NCI-H2171 treated with DMSO at 0.1 percent for 48 hours (cell line): Measurements from ENCODE around the gene EEF2KMT.
"Not testable (repeated sequence)": the region's sequence is repeated elsewhere in the genome, so short reads cannot be mapped to it uniquely, and the experiment has no call there.

Experiments
- DNase-seq: peaks from one replicate; lab custom pipeline; 2025; lab: John Stamatoyannopoulos, UW

The EEF2KMT gene

DNA sequence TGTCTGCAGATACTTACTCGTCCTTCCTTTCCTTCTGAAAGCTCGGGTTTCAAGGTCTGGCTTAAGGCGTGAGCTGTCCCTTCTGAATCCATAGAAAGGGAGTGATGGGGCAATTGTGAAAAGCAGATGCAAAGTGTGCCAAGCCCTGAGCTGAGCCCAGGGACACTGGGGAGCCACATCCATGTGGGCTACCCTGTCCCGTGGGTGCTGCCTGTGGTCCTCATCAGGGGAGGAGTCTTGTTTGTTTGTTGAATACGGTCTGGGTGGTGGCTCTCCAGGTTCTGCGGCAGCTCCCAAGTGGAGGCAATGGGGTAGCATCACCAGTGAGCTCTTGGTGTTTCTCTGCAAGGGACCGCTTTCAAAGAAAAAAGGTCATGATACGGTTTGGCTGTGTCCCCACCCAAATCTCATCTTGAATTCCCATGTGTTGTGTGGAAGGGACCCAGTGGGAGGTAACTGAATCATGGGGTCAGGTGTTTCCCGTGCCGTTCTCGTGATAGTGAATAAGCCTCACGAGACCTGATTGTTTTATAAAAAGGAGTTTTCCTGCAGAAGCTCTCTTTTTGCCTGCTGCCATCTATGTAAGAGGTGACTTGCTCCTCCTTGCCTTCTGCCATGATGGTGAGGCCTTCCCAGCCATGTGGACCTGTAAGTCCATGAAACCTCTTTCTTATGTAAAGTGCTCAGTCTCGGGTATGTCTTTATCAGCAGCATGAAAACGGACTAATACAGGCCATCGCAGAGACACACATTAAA lies 27.0 kb downstream of the EEF2KMT start:
- no peak for DNase-seq

DNA sequence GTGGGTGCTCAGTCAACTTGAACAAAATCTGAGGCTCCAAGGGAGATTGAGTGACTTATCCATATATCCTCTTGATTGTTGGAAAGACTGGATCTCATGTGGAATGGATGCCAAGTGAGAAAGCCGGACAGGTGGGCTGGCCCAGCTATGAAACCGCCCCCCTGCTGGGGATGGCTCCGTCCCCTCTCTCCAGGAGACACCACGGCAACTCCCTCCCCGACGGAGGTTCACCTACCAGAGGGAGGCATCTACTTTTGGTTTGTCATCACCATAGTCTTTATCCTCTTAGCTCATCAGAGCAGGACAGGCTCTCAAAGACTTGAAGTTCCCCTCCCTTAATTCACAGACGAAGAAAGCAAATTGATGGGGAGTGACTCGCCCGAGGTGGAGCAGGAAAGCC lies 27.7 kb downstream of the EEF2KMT start:
- DNase-seq, result no peak

DNA sequence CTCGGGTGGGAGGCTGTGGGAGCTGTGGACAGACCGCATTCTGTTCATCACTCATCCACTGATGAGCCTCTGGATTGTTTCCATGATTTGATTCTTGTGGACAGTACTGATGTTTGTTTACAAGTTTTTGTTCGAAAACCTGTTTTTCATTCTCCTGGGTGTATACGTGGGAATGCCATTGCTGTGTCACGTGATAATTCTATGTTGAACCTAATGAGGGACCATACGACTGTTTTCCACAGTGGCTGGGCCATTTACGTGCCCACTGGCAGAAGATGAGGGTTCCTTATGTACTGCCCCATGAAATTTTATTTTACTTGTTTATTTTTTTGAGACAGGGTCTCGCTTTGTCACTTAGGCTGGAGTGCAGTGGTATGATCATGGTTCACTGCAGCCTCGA lies 28.5 kb downstream of the EEF2KMT start:
- no peak for DNase-seq

DNA sequence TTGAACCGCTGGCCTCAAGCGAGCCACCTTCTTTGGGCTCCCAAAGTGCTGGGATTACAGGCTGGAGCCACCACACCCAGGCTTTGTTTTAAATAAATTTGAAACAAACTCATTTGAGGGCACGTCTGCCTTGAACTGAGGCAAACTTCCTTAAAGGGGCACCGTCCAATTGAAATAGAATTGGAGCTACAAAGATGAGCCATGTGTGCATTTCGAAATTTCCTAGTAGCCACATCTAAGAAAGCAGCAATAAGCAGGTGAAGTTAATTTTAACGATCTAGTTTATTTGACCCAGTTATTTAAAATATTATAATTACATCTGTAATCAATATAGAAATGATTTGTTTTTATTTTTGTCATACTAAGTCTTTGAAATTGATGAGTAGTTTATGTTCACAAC lies 31.1 kb downstream of the EEF2KMT start:
- no peak for DNase-seq

DNA sequence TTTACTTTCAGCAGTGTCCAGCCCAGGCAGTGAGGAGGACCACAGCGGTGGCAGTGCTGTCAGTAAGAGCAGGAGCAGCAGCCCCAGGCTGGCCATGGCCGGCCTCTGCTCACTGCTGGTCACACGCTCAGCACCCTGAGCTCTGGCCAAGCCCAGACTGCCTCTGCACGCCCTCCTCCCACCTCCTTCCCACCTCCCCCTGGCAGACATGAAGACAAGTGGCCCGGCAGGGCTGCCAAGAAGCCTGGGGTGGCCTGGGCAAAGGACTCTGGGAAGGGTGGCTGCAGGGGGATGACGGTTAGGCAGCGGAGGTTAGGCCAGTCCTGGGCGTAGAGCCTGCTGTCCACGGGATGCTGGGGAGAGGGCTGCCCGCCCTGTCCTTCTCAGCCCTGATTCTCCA lies 31.8 kb downstream of the EEF2KMT start, which contains the start of gene C16orf89:
Gene C16orf89 (minus strand): TSS at position 144 of the 400 bp plus-strand sequence. CDS start 48 bp downstream, at position 96.
- no peak for DNase-seq

DNA sequence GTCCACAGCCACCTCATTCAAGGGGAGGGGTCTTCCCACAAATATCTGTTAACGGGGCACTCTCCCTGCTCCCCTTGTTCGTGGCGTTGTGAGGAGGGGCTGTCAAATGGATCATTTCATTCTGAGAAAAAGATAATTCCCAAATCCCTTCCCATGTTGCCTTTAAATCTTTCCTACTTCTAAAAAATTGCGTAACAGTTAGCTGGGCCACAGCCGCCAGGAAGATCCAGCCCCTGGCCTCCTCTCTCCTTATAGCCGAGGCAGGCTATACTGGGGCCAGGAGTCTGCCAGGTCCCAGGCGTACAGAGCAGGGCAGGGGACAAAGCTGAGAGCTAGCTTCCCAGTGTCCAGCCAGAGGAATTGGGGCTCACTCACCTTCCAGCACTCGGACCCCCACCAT lies 32.3 kb downstream of the EEF2KMT start:
- no peak for DNase-seq

DNA sequence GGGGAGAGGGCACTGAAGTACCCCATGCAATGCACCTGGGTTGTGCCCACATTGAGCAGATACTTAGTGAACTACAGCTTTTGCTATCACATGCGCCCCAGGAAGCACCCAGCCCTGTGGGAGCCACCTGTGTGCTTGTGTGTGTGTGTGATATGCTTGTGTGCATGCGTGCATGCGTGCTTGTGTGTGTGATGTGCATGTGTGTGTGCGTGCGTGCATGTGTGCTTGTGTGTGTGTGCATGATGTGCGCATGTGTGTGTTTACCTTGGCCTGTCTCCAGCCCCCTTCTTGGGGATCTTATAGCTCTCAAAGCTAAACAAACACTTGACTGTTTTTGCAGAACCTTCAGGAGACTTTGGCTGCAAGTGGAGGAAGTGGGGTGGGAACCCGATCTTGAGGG lies 32.7 kb downstream of the EEF2KMT start:
- peak; percentile 30 for DNase-seq

DNA sequence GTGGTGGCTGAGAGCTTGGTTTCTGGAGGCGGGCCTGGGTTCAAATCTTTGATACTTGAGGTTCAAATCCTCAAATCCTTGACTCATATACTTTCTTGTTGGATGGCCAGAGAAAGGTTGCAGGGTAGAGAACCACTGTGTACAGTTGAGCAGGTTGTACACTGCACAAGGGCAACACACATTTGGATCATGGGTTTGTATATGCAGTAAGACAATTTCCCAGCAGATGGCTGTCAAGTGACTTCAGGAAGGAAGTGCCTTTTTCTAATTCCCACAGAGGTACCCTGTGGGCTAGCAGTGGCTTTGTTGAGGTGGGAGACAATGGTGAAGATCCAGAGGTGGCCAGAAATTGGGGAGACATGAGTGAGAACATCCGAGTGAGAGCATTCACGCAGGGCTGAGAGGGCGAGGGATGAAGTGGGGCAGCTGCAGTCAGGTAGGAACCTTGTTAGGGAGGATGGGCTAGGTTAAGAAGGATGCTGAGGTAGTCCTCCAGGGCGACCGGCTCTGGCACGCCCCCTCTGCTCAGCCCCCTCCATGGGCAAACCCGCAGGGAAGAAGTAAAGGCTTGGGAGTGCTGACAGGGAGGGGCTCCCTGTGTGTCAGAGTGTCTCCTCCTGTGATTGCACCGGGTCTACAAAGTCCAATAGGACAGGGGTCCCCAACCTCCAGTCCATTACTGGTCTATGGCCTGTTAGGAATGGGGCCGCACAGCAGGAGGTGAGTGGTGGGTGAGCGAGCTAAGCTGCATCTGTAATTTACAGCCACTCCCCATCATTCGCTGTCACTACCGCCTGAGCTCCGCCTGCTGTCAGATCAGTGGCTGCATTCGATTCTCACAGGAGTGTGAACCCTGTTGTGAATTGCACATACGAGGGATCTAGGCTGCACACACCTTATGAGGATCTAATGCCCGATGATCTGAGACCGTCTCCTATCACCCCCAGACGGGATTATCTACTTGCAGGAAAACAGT lies 34.5 kb downstream of the EEF2KMT start:
- DNase-seq, result no peak

DNA sequence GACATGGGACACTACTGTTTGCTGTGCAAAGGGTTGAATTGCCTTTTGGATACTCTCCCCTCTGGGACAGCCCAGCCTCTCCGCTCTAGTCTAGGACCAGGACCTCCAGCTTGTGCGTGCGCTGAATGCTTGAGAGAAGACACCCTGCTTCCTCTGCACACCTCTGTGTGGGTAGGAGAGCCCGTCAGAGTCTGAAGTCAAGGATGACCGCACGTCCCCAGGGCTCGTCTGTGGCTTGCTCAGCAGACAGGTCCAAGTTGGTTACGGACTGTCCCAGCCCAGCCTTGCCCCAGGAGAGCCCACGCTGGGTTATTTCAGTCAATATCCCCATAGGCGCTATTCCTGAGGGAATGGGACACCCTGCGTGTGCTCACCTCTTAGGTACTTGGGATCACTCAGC lies 35.5 kb downstream of the EEF2KMT start:
- no peak for DNase-seq

DNA sequence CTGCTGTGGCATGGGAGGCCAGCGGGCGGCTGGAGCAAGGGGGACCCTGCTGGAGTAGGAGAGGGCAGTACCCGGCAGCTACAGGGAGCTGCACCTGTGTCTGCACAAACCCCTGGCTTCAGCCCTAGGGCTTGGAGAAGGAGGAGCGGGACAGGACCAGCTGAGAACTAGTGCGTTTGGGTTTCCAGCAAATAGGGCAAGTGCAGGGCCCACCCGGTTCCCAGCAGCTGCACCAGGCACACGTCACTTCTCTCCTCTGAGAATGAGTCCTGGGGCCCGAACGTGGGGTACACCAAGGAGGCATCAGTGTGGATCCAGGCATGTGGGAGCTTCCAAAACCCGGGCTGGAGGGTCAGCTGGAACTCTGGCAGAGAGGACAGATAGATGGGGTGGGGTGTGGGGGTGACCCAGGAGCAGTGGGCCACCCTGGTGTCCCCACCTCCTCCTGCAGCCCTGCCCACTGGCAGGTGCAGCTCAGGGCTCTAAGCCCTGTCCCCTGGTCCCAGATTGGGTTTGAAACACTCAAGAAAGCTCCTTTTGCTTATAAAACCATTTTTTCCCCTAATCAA lies 37.4 kb downstream of the EEF2KMT start:
- DNase-seq, result no peak

DNA sequence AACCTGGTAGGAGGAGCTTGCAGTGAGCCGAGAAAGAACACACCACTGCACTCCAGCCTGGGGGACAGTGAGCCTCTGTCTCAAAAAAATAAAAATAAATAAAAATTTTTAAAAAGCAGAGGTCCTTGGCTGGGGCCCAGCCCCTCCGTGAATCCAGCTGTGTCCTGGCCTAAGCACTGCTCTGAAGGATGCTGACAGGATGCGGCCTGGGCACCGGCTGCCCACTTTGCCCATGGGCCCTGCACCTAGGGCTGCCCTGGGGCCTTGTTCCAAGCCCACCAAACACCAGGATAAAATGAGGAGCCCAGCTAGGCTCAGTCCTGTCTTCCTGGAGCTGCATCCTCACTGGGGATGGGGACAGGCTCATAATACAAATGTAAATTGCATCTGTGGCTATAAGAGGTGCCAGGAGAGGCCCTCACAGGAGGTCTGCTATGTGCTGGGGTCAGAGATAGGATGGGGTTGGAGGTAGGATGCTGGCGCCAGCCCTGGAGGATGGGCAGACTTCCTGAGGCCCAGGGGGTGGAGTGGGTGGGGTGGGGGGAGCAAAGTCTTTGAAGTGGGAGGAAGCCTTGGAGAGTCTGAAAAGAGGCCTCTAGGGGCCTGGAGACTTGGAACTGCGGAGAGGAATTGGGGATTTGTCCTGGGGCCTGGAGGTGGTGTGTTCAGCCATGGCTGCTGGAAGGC lies 38.1 kb downstream of the EEF2KMT start:
- no peak for DNase-seq

DNA sequence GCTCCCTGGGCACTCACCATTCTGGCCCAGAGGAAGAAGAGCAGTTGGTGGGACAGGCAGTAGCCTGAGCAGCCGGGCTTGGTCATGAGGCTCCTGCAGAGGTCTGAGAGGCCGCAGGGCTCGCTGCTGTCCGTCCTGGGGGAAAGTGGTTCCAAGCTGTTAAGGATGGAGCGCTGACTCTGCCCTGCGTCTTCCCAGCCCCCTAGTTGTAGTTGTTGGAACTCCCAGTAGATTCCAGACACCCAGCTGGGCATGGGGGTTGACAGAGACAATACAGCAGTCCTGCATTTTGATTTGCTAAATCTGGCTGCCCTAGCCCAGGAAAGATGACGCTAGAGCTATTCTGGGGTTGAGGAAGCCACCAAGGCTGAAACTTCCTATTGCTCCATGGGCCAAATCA lies 39.1 kb downstream of the EEF2KMT start:
- DNase-seq, result no peak

DNA sequence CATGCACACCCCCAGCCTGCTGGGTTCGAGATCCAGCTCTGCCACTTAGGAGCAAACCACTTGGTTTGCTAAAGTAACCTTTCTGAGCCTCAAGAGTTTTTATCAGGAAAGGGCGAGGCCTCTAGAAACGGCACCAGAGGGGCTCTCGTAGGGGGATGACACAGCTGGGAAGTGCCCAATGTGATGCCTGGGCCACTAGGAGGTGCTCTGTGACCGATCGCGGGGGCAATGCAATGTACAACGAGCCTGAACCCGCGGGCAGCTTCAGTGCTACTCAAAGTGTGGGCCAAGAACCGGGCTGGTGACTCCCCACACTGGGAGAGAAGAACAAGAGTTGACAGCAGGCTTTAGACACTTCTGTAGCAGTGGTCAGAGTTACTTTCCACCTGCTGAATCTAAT lies 41.2 kb downstream of the EEF2KMT start:
- DNase-seq, result no peak

DNA sequence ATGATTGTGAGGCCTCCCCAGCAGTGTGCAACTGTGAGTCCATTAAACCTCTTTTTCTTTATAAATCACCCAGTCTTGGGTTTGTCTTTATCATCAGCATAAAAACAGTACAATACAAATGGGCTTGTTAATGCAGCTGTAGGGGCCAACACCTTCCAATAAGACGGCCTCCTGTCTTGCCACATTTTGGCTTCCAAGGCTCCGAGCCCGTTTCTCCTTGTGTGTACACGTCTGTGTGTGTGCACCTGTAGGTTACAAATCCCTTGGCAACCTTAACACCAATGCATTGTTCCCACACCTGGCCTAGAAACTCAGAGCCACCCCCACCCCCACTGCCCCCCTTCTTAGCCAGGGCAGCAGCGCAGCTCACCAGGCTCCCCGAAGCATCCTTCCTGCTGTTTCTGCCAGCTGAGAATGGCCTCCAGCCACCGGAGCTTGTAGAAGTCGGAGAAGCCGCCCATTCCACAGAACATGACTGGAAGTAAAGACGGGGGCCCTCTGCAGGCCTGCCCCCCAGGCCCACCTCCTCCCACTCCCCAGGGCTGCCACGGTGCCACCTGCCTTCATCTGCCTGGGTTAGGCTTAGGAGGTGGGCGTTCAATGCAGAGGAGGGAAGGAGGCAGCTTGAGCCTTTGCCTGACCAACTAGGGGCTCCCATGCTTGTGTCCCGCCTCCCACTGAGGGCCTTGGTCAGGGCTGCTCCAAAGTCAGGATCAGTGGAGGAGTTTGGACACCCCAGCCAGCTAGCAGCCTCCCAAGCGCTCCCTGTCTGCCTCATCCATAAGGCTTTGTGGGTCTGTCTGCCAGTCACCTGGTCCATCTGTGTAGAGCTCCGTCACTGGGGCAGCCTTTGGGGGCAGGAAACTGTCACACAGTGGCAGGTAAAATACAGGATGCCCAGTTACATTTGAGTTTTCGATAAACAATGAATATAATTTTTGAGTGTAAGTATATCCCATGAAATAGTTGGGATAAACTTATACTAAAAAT lies 42.4 kb downstream of the EEF2KMT start:
- no peak for DNase-seq

DNA sequence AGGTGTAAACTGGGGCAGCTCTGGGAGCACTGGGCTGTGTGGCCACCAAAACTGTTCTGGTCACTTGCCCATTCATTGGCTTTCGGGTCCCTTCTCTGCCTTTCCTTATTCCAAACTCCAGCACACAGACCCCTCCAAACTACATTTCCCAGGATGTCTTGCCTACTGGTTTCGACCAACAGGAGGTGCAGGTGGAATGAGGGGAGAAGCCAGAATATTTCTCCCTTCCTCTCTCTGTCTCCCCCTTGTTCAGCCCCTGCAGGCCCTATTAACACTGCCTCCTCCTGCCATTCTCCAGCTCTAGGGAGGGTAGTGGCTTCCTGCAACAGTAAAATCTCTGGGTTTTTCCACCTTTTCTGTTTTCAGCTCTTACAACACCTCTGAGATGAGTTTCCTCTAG lies 50.7 kb downstream of the EEF2KMT start:
- DNase-seq, result no peak

DNA sequence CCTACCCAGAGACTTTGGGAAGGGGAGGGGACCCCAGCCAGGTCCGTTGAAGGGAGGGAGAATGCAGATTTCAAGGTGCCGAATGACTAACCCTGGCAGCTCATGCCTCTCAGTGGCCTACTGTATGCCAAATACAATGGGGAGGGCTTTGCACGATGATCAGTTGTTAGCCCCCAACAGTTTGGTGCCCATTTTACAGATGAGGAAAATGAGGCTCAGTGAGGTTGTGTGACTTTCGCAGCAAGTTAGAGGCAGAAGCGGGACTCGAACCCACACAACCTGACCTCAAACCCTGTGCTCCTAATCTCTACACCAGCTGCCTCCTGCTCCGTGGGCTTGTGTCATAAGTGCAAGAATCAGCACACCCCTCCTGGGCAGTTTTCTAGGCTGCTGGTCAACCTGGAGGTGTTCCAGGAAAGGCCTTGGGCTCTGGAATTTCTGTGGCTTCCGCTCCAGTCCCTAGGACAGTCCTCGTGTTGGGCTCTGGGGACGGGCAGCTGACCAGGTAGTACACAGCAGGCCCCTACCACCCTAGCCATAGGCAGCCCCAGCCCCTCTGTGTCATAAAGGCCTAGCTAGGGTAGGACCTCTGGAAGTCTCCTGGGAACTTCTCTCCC lies 52.0 kb downstream of the EEF2KMT start:
- no peak for DNase-seq

DNA sequence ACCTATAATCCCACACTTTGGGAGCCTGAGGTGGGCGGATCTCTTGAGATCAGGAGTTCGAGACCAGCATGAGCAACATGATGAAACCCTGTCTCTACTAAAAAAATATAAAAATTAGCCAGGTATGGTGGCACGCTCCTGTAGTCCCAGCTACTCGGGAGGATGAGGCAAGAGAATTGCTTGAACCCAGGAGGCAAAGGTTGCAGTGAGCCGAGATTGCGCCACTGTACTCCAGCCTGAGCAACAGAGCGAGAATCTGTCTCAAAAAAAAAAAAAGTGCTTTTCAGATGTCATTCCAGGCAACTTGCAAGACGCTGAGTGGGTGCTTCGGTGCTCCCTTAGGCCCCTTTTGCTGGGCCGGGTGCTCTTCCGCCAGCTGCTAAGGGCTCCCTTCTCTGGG lies 53.0 kb downstream of the EEF2KMT start:
- DNase-seq, result not testable (repeated sequence)

DNA sequence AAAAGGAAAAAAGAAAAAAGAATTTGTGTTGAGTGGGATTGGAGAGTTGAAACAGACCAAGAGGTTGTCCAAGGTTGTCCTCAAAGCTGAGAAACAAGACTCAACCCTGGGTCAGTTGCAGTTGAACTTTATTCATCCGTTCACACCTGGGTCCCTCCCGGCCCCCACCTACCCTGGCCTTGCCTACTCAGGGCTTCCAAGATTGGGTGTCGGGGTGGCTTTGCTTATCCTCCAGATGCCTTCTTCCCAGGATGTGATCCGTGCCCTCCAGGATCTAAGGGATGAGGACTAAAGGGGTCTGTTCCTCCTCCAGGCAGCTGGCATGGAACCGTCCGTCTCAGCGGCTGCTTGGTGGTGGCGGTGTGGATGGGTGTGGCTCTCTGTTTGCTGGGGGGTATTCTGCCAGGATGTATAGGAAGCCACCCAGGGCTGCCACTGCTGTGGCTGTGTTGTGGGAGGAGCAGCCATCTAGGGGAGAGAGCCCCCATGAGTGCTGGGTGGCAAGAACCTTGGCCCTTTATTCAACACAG lies 53.5 kb downstream of the EEF2KMT start:
- no peak for DNase-seq

DNA sequence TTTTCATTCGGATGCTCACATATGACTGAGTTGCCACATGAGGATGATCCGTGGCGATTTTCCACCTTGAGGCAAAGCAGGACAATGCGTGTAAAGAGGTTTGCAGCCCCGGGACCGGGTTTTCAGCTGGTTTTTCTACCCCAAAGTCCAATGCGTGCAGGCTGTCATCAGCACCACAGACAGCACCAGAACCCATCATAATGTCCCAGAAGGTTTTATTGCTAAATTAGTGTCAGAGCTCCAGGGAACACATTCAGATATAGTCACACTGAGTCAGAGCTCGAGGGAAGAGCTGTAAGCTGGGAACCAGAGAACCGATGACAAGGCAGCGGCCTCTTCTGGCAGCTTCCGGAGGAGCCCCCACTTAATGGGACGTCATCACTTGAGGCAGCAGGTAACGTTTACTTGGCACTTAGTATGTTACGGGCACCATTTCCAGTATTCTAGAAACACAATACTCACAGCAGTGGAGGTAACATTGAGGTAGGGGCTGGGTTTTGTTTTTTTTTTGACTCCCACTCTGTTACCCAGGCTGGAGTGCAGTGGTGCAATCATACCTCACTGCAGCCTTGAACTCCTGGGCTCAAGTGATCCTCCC lies 54.9 kb downstream of the EEF2KMT start:
- DNase-seq, result no peak
